HepG2 (cell line): Measurements from ENCODE around the gene DBNDD2. TPM values are rescaled to one million over a fixed set of nuclear protein-coding genes. Genes with fewer than 3 reads are reported as not detected.

Source experiments
- BORCS8-MEF2B ChIP-seq: sonication (generic); formaldehyde crosslinking; IDR thresholded peaks from 2 replicates; pipeline ENCODE4 v1.8.0; 2022; ENCODE audit warnings: mild to moderate bottlenecking, missing genetic modification reagents
- CENPT ChIP-seq: sonication (generic); formaldehyde crosslinking; IDR thresholded peaks from 2 replicates; pipeline ENCODE4 v1.8.0; 2022; ENCODE audit warnings: low read depth, mild to moderate bottlenecking, moderate library complexity, missing genetic modification reagents
- FIP1L1 ChIP-seq: fragments of 200-400 bp; formaldehyde crosslinking; IDR thresholded peaks from 2 replicates; pipeline ENCODE4 v1.6.1; 2018; ENCODE audit warnings: low read depth, mild to moderate bottlenecking, low read length, moderate library complexity, borderline replicate concordance; ENCODE audit not compliant: insufficient read depth
- FOSL2 ChIP-seq: sonication (generic); formaldehyde crosslinking; IDR thresholded peaks from 2 replicates; pipeline ENCODE4 v1.4.0; 2020; ENCODE audit warnings: missing genetic modification reagents
- NFYB ChIP-seq: sonication (generic); formaldehyde crosslinking; IDR thresholded peaks from 2 replicates; pipeline ENCODE4 v1.4.0; 2020; ENCODE audit warnings: missing genetic modification reagents
- RFX3 ChIP-seq: IDR thresholded peaks from 2 replicates; pipeline ENCODE4 v1.6.1; 2016; ENCODE audit warnings: missing biosample characterization, missing genetic modification reagents
- ZMYM2 ChIP-seq: sonication (generic); formaldehyde crosslinking; IDR thresholded peaks from 2 replicates; pipeline ENCODE4 v1.8.0; 2022; ENCODE audit warnings: mild to moderate bottlenecking, missing genetic modification reagents
- ZNF121 ChIP-seq: sonication (generic); formaldehyde crosslinking; IDR thresholded peaks from 2 replicates; pipeline ENCODE4 v1.5.0; 2020; ENCODE audit warnings: mild to moderate bottlenecking, missing genetic modification reagents
- ZNF224 ChIP-seq: sonication (generic); formaldehyde crosslinking; IDR thresholded peaks from 2 replicates; pipeline ENCODE4 v1.5.0; 2020; ENCODE audit warnings: mild to moderate bottlenecking, missing genetic modification reagents
- ZNF513 ChIP-seq: sonication (generic); formaldehyde crosslinking; conservative IDR thresholded peaks from 2 replicates; pipeline ENCODE4 v1.5.0; 2020; ENCODE audit warnings: missing genetic modification reagents
- ZNF674 ChIP-seq: sonication (generic); formaldehyde crosslinking; IDR thresholded peaks from 2 replicates; pipeline ENCODE4 v1.5.0; 2020; ENCODE audit warnings: low read depth, mild to moderate bottlenecking, missing genetic modification reagents
- polyA plus RNA-seq, 8 experiments: library from polyadenylated mRNA; depleted of rRNA in 3 of 8; stranded (reverse) in 7 of 8; unstranded in 1 of 8; fragments of >200 nt; fragmentation: Illumina TruSeq in 4 of 8; extraction: Trizol in 4 of 8; gene quantifications; 2 replicates each; pipeline versions ENCODE4 v1.2.1 to v1.2.3, GENCODE V29; 2011 to 2016; ENCODE audit warnings: low read depth in 4 of 8, missing spikeins in 1 of 8, mixed read lengths in 1 of 8; ENCODE audit not compliant: insufficient read depth in 1 of 8
- total RNA-seq, 5 experiments: library from RNA; depleted of rRNA; stranded (reverse); fragments of >200 nt; fragmentation: Illumina TruSeq; extraction: Trizol; gene quantifications; 2 replicates each; pipeline ENCODE4 v1.2.3, GENCODE V29; 2016; ENCODE audit warnings: low read depth in 1 of 5
- TF ChIP-seq, protein P1 (sequence below): sonication (generic); formaldehyde crosslinking; IDR thresholded peaks from one replicate; pipeline ENCODE4 v1.5.1; 2020; ENCODE audit warnings: mild to moderate bottlenecking, missing genetic modification reagents; ENCODE audit errors: not compliant biosample characterization
- TF ChIP-seq, protein P2 (sequence below): sonication (generic); formaldehyde crosslinking; IDR thresholded peaks from 2 replicates; pipeline ENCODE4 v1.8.1; 2023; ENCODE audit warnings: mild to moderate bottlenecking, moderate library complexity, missing genetic modification reagents

Gene DBNDD2
- total and polyA plus RNA-seq, 2 of the 13 experiments (the other 11 are each of a cell fraction or from before 2014, with no cell fraction given), result 16.7 to 47.6 TPM

- TF ChIP-seq, protein P1, sequence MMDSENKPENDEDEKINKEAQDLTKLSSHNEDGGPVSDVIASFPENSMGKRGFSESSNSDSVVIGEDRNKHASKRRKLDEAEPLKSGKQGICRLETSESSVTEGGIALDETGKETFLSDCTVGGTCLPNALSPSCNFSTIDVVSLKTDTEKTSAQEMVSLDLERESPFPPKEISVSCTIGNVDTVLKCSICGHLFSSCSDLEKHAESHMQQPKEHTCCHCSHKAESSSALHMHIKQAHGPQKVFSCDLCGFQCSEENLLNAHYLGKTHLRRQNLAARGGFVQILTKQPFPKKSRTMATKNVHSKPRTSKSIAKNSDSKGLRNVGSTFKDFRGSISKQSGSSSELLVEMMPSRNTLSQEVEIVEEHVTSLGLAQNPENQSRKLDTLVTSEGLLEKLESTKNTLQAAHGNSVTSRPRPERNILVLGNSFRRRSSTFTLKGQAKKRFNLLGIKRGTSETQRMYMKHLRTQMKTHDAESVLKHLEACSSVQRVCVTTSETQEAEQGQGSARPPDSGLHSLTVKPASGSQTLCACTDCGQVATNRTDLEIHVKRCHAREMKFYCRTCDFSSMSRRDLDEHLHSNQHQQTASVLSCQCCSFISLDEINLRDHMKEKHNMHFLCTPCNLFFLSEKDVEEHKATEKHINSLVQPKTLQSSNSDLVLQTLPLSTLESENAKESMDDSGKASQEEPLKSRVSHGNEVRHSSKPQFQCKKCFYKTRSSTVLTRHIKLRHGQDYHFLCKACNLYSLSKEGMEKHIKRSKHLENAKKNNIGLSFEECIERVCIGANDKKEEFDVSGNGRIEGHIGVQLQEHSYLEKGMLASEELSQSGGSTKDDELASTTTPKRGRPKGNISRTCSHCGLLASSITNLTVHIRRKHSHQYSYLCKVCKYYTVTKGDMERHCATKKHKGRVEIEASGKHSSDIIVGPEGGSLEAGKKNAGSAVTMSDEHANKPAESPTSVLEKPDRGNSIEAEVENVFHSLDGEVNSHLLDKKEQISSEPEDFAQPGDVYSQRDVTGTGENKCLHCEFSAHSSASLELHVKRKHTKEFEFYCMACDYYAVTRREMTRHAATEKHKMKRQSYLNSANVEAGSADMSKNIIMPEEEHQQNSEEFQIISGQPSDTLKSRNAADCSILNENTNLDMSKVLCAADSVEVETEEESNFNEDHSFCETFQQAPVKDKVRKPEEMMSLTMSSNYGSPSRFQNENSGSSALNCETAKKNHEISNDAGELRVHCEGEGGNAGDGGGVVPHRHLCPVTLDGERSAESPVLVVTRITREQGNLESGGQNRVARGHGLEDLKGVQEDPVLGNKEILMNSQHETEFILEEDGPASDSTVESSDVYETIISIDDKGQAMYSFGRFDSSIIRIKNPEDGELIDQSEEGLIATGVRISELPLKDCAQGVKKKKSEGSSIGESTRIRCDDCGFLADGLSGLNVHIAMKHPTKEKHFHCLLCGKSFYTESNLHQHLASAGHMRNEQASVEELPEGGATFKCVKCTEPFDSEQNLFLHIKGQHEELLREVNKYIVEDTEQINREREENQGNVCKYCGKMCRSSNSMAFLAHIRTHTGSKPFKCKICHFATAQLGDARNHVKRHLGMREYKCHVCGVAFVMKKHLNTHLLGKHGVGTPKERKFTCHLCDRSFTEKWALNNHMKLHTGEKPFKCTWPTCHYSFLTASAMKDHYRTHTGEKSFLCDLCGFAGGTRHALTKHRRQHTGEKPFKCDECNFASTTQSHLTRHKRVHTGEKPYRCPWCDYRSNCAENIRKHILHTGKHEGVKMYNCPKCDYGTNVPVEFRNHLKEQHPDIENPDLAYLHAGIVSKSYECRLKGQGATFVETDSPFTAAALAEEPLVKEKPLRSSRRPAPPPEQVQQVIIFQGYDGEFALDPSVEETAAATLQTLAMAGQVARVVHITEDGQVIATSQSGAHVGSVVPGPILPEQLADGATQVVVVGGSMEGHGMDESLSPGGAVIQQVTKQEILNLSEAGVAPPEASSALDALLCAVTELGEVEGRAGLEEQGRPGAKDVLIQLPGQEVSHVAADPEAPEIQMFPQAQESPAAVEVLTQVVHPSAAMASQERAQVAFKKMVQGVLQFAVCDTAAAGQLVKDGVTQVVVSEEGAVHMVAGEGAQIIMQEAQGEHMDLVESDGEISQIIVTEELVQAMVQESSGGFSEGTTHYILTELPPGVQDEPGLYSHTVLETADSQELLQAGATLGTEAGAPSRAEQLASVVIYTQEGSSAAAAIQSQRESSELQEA (CRISPR knock-in tag), result no peak
- TF ChIP-seq ZNF121 (CRISPR knock-in tag) (no peak), ZMYM2 (CRISPR knock-in tag) (no peak), BORCS8-MEF2B (CRISPR knock-in tag) (no peak), ZNF513 (CRISPR knock-in tag) (0 out of 2 replicates have a peak, but pooled peaks have one; percentile 71), ZNF224 (CRISPR knock-in tag) (no peak), FIP1L1 (no peak), NFYB (no peak), CENPT (CRISPR knock-in tag) (no peak), FOSL2 (CRISPR knock-in tag) (no peak; the same call in 1 of the 2 replicates), ZNF674 (CRISPR knock-in tag) (no peak), RFX3 (CRISPR knock-in tag) (no peak)
- TF ChIP-seq, protein P2, sequence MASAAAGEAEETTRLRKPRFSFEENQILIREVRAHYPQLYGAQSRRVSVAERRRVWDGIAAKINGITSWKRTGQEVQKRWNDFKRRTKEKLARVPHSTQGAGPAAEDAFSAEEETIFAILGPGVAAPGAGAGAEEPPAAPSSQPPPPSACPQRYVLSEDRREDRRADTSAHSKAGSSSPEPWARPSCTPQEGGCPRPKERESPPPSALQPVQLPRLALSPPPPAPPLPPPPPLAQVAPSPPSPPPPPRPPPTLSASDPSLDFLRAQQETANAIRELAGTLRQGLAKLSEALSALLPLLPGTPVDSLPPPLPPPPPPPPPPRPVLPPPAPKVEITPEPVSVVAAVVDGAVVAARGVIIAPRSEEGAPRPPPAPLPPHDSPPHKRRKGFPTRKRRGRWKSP (CRISPR knock-in tag), result peak; percentile 63; the same call in 1 of the 2 replicates
Observed at GRCh38 chr20:45405571-45406259, 2.4 kb upstream of the DBNDD2 start (continued).
